SK-N-SH (cell line): ENCODE data around the gene BMAL1.

Source experiments
- CTCF ChIP-seq: fragments of 200-600 bp; sonication (generic); IDR thresholded peaks from 2 replicates; pipeline ENCODE4 v1.6.1; 2017; ENCODE audit warnings: antibody characterized with exemption, mild to moderate bottlenecking, moderate library complexity
- GABPA ChIP-seq: IDR thresholded peaks from 2 replicates; pipeline ENCODE4 v1.4.0; 2012; ENCODE audit warnings: low read depth, mild to moderate bottlenecking
- MXI1 ChIP-seq: IDR thresholded peaks from 2 replicates; pipeline ENCODE4 v1.6.1; 2012; ENCODE audit warnings: mild to moderate bottlenecking, low read depth, low read length, improper control_type of control experiment
- POLR2AphosphoS5 ChIP-seq: IDR thresholded peaks from 2 replicates; pipeline ENCODE4 v1.6.1; 2012; ENCODE audit warnings: low read depth, low read length
- RCOR1 ChIP-seq: fragments of 150-350 bp; IDR thresholded peaks from 2 replicates; pipeline ENCODE4 v1.6.1; 2017; ENCODE audit warnings: antibody characterized with exemption, low read length
- REST ChIP-seq: IDR thresholded peaks from 2 replicates; pipeline ENCODE4 v1.6.1; 2012; ENCODE audit warnings: mild to moderate bottlenecking, low read depth, low read length, moderate library complexity

- no peak for TF ChIP-seq POLR2AphosphoS5
- TF ChIP-seq CTCF = no peak
- no peak for TF ChIP-seq RCOR1
- TF ChIP-seq GABPA = no peak
- TF ChIP-seq MXI1 = no peak
- TF ChIP-seq REST = no peak
Measured at GRCh38 chr11:13347901-13348300, 70.3 kb downstream of the BMAL1 start.
